HFF-Myc (cell line): ENCODE data around the gene KRTAP2-2.
"Not testable (repeated sequence)": the region's sequence is repeated elsewhere in the genome, so short reads cannot be mapped to it uniquely, and the experiment has no call there.

Experiments used
- DNase-seq: peaks from one replicate; pipeline ENCODE4 v3.0.0-alpha.2; 2011; ENCODE audit warnings: low read depth; ENCODE audit errors: extremely low read depth
- H3K4me3 ChIP-seq: replicated peaks from 2 replicates; pipeline ENCODE4 v1.5.1; 2011; ENCODE audit warnings: low read depth, mild to moderate bottlenecking, control low read depth, low read length
- CTCF ChIP-seq: IDR thresholded peaks from 2 replicates; pipeline ENCODE4 v1.5.1; 2012; ENCODE audit warnings: mild to moderate bottlenecking, low read depth, low read length, control low read depth; ENCODE audit errors: missing control alignments

KRTAP2-2 gene

GRCh38 chr17:41083427-41083826 is 28.4 kb upstream of the KRTAP2-2 start:
- not testable (repeated sequence) for H3K4me3 ChIP-seq, DNase-seq

- no peak for DNase-seq
- TF ChIP-seq CTCF = no peak
- H3K4me3 ChIP-seq = no peak overlapping the region
These were observed 27.6 kb upstream of the KRTAP2-2 start for GRCh38 chr17:41082626-41083025.

GRCh38 chr17:41076788-41077187 is 21.8 kb upstream of the KRTAP2-2 start:
- no peak overlapping the region for H3K4me3 ChIP-seq
- DNase-seq = no peak
- TF ChIP-seq CTCF = no peak

- no peak for DNase-seq
- no peak overlapping the region for H3K4me3 ChIP-seq
- TF ChIP-seq CTCF = no peak
These were observed 18.6 kb upstream of the KRTAP2-2 start for GRCh38 chr17:41073676-41074075.

GRCh38 chr17:41071606-41072360 is 16.8 kb upstream of the KRTAP2-2 start:
- H3K4me3 ChIP-seq = no peak overlapping the region
- no peak for DNase-seq
- no peak for TF ChIP-seq CTCF

GRCh38 chr17:41069031-41069430 is 14.0 kb upstream of the KRTAP2-2 start:
- DNase-seq = no peak
- TF ChIP-seq CTCF = no peak
- H3K4me3 ChIP-seq = no peak overlapping the region

- TF ChIP-seq CTCF = no peak
- no peak overlapping the region for H3K4me3 ChIP-seq
- DNase-seq = peak; percentile 97
These were observed 12.3 kb upstream of the KRTAP2-2 start for GRCh38 chr17:41067281-41067680.
